HepG2 (cell line): Measurements from ENCODE around the gene MEIOB.

Experiments used
- AHDC1 ChIP-seq: sonication (generic); formaldehyde crosslinking; IDR thresholded peaks from 2 replicates; pipeline ENCODE4 v1.5.1; 2020; ENCODE audit warnings: mild to moderate bottlenecking, missing genetic modification reagents, borderline replicate concordance
- CTCF ChIP-seq: sonication (generic); formaldehyde crosslinking; IDR thresholded peaks from 2 replicates; pipeline ENCODE4 v1.5.0; 2020; ENCODE audit warnings: mild to moderate bottlenecking, missing genetic modification reagents, moderate library complexity
- EEA1 ChIP-seq: sonication (generic); formaldehyde crosslinking; IDR thresholded peaks from 2 replicates; pipeline ENCODE4 v1.5.1; 2020; ENCODE audit warnings: mild to moderate bottlenecking, missing genetic modification reagents, borderline replicate concordance
- JUNB ChIP-seq: sonication (generic); formaldehyde crosslinking; IDR thresholded peaks from 2 replicates; pipeline ENCODE4 v1.8.0; 2022; ENCODE audit warnings: missing genetic modification reagents, mild to moderate bottlenecking, borderline replicate concordance
- MAX ChIP-seq: IDR thresholded peaks from 2 replicates; pipeline ENCODE4 v1.6.1; 2012; ENCODE audit warnings: inconsistent platforms
- NFYB ChIP-seq: sonication (generic); formaldehyde crosslinking; IDR thresholded peaks from 2 replicates; pipeline ENCODE4 v1.4.0; 2020; ENCODE audit warnings: missing genetic modification reagents
- NR2F6 ChIP-seq, 2 experiments: IDR thresholded peaks; 2 replicates each; pipeline ENCODE4 v1.6.1; 2016; ENCODE audit warnings: antibody characterized with exemption in 1 of 2, mild to moderate bottlenecking in 1 of 2
- NR3C1 ChIP-seq: sonication (generic); formaldehyde crosslinking; IDR thresholded peaks from 2 replicates; pipeline ENCODE4 v1.4.0; 2020; ENCODE audit warnings: missing genetic modification reagents
- POLR2A ChIP-seq, 2 experiments: IDR thresholded peaks; 2 replicates each; pipeline ENCODE4 v1.6.1; 2011; ENCODE audit warnings: low read depth in 2 of 2, low read length in 2 of 2, mild to moderate bottlenecking in 1 of 2, moderate library complexity in 1 of 2; ENCODE audit not compliant: insufficient read depth in 1 of 2
- POLR2AphosphoS5 ChIP-seq: IDR thresholded peaks from 2 replicates; pipeline ENCODE4 v1.6.1; 2012; ENCODE audit warnings: low read depth, low read length
- ZNF605 ChIP-seq: sonication (generic); formaldehyde crosslinking; IDR thresholded peaks from 2 replicates; pipeline ENCODE4 v1.8.0; 2022; ENCODE audit warnings: mild to moderate bottlenecking, missing genetic modification reagents

GRCh38 chr16:1831186-1832075 is 40.5 kb downstream of the MEIOB start:
- TF ChIP-seq EEA1: no peak
- no peak for TF ChIP-seq JUNB (CRISPR knock-in tag)
- no peak for TF ChIP-seq MAX
- TF ChIP-seq ZNF605 (CRISPR knock-in tag): no peak
- no peak for TF ChIP-seq NFYB
- no peak for TF ChIP-seq POLR2A (IDR thresholded peaks at IDR 0.05; ENCODE audit: insufficient read depth in 1 of 2, low read depth in 2 of 2, low read length in 2 of 2)
- no peak for TF ChIP-seq CTCF (CRISPR knock-in tag)
- no peak for TF ChIP-seq NR2F6 (IDR thresholded peaks at IDR 0.05)
- TF ChIP-seq NR2F6 (CRISPR knock-in tag; IDR thresholded peaks at IDR 0.05): no peak
- no peak for TF ChIP-seq NR3C1 (CRISPR knock-in tag)
- no peak for TF ChIP-seq AHDC1
- 0 out of 2 replicates have a peak, but pooled peaks have one; percentile 42 for TF ChIP-seq POLR2AphosphoS5
